ENCODE data around the gene LRTM2.

GRCh38 chr12:1815814-1816729, 4.3 kb upstream of the LRTM2 start:
- TF ChIP-seq EZH2 (IDR thresholded peaks at IDR 0.05; ENCODE audit: insufficient read depth, poor library complexity, severe bottlenecking) (no peak), EZH2phosphoT487 (IDR thresholded peaks at IDR 0.05; ENCODE audit: insufficient read depth, low read depth) (no peak)
